CD4-positive, alpha-beta T cell treated with Interferon alpha-2 for 1 hour (primary cell): ENCODE measurements around the gene PLCH2.
A peak's percentile ranks its signal among the peaks of the same experiment; 100 is the strongest.
"Not testable (repeated sequence)": the region's sequence is repeated elsewhere in the genome, so short reads cannot be mapped to it uniquely, and the experiment has no call there.

Experiments used
- DNase-seq, 2 donors: peaks; one replicate each; pipeline ENCODE4 v3.0.0-alpha.2; 2020 to 2022

PLCH2 gene

GRCh38 chr1:2443277-2444137 lies 32.6 kb upstream of the PLCH2 start:
- peak in 1 of 2 donors; percentile 35 for DNase-seq

DNA sequence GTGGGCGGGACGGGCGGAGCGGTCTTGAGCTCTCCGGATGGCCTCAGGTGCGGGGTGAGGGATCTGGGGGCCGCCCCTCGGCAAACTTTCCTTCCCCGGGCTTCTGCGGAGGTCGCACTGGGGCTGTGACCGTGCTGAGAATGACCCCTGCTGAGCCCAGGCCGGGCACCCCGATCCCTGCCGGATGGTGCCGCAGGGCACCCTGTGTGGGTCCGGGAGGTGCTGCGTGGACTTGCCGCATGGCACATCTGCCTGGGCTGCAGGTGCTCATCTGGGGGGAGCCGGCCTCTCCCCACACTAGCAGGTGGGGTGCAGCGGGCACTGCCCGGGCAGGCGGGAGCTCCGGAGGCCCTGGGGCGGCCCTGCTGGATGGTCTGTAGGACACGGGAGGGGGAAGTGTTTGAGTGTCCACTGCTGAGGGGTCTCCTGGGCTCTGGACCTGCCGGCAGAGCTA lies 31.9 kb upstream of the PLCH2 start:
- DNase-seq = no peak

GRCh38 chr1:2445162-2445822 lies 30.8 kb upstream of the PLCH2 start:
- no peak for DNase-seq

- no peak for DNase-seq
These were observed 30.3 kb upstream of the PLCH2 start for GRCh38 chr1:2445823-2446215.

DNA sequence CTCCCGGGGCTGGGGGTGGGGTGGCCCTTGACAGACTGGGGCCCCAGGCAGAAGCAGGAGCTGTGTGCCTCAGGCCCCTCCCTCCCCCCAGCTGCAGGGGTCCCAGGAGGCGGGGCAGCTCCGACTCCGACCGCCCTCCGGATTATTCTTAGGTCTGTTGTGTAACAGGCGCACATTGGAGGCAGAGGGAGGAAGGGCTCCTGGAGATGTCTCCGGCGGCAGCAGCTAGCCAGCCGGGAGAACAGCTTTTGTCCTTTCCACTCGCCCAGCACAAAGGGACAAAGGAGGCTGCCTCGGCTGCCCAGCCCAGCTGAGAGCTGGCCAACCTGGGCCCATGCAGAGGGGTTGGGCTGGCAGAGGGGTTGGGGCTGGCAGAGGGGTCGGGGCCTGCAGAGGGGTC lies 29.7 kb upstream of the PLCH2 start:
- DNase-seq = no peak

DNA sequence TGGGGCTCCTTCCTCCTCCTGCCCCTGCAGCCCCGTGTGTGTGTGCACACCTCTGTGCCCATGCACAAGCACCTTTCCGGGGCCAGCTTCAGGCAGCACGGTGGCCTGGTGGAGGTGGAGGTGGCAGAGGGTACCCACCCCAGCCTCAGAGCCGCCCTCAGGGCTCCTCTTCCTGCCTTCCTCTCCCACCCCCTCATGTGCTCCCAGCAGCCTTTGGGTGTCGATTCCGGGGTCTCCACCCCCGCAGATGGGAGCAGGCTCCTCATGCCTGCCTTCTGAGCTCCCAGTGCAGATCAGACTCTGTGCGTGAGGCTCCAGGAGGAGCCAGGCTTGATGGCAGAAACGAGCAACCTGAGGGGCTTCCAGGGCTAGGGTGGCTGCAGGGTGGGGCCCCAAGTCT lies 29.2 kb upstream of the PLCH2 start:
- DNase-seq = no peak

DNA sequence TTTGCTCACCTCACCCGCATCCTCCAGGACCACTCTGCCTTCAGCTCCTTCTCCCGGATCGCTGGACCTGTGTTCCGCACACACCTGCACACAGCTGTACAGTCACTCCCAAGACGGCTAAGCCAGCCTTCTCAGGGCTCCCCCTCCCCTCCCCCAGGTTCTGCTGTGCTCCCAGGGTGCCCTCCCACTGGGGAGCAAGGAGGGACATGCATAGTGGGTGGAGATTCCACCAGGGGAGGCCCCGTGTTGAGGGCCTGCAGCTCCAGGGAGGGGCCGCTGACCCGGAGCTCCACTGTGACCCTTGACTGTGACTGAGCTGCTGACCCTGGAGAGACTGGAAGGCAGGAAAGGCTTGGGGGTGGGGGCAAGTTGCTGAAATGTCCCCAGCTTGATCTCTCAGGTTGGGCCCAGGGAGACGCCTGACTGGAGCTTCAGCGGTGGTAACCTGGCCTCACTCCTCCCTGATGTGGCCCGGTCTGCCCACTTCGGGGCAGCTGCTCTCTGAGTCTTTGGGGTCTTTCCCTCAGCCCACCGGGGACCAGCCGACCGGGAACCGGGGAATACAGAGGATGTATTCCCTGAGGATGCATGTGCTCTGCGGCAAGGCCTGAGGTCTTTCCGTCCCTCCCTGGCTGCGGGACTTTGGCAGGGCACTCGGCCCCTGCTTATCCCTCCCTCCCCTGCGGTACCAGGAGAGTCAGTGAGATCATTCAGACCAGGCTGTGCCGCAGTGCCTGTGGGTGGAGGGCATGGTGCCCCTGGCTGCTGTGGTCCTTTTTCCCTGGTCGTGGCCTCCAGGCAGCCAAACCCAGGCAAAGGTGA lies 28.6 kb upstream of the PLCH2 start:
- no peak for DNase-seq

GRCh38 chr1:2448098-2448445 lies 28.0 kb upstream of the PLCH2 start:
- no peak for DNase-seq

DNA sequence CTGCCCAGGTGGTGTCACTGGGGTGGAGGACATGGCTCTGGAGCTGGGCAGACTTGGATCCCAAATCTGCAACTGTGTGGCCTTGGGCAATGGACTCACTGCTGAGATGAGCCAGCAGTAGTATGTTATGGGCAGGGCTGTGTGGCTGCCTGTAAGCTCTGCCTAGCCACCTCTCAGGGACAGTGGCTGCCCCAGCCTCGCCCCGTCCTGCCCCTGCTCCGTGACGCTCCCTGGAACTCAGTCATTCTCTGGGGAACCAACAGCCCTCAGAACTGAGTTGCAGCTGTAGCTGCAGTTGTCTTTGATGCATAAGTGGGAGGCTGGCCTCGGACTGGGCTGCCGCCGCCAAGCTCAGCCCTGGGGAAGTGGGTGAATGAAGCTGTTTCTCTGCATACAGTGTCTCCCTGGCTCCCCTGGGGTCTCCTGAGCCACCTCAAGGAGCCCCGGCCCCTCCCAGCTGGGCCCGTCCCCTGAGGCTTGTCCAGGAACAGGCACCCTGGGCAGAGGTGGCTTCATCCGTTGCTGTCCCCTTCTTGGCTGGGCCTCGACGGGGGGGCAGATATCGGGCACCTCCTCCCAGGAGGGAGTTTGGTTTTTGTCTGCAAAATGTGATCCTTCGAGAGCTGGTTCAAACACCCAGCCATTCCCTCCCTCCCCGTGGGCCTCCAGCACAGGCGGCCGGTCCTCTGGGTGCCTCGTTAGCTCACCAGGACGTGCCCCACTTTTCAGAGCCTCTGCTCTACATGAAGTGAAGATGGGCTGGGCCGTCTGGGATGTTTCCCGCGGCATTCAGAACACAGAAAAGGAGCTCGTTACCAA lies 26.2 kb upstream of the PLCH2 start:
- no peak for DNase-seq

DNA sequence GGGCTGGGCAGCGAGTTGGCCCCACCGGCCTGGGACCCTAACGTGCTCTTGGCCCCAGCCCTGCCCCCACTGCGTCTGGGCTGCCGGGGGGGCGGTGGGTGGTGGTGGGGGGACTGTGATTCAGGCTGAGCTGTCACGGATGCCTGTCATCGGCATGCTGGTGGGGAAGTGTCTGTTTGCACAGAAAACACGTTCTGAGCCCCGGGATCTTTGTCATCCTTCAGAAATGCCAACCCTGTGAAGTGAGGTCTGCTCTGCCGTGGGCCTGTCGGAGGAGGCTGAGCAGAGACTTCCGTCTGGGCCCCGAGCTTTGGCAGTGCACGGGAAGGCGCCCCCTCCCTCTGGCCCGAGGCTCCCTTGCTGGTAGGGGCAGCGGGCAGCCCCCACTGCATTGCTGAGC lies 24.3 kb upstream of the PLCH2 start:
- no peak for DNase-seq

GRCh38 chr1:2452201-2452931 lies 23.7 kb upstream of the PLCH2 start:
- DNase-seq = no peak

GRCh38 chr1:2452932-2453315 lies 23.2 kb upstream of the PLCH2 start:
- no peak for DNase-seq

DNA sequence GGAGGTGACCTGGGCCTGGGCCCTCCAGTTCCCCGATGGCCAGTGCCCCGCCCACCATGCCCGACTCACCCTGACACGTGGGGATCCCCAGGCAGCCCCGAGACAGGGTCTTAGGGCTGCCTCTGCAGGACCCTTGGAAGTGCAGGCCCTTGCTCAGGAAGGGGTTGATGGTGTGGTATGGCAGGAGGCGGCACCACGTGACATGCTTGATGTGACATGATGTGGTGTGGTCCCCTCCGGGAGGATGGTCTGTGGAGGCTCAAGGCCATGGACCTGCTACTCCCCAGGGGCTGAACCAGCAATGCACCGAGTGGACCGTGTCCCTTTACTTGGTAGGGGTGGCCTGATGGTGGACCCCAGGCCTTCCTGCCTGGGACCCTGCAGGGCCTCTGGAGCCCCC lies 21.9 kb upstream of the PLCH2 start:
- no peak for DNase-seq

DNA sequence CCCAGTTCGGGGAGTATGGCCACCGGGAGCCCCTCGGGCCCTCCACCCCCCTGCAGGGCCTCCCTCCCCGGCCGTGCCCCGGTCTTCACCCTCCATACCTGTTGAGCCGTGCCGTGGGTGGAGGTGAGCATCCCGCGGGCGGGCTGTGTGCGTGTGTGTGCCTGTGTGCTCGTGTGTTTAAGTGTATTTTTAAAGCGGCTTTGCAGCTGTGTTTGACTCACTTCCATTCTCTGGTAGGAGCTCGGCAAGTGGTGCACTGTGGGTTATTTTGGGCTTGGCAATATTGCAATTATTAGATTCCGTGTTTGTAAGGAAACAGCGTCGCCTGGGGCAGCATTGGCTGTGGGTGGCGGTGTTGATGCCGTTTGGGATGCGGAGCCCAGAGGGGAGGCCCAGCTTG lies 20.3 kb upstream of the PLCH2 start:
- DNase-seq = no peak

- no peak for DNase-seq
These were observed 18.6 kb upstream of the PLCH2 start for GRCh38 chr1:2457444-2457843.

DNA sequence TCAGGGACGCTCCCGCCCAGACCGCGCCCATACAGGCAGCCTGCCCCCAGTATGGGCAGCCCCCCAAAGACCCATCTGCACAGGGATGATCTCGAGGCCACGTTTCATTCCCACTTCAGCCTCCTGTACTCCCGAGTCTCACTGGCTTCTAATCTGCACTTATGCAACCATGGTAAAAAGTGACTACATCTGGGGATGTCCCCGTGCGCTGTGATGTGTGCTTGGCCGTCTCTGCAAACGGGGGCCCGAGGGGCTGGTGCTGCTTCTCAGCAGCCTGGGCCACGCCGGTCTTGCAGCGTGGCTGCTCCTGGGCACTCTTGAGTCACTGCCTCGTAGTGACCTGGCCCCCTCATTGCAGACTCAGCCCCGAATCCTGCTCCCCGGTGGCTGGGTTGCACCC lies 17.4 kb upstream of the PLCH2 start:
- no peak for DNase-seq

DNA sequence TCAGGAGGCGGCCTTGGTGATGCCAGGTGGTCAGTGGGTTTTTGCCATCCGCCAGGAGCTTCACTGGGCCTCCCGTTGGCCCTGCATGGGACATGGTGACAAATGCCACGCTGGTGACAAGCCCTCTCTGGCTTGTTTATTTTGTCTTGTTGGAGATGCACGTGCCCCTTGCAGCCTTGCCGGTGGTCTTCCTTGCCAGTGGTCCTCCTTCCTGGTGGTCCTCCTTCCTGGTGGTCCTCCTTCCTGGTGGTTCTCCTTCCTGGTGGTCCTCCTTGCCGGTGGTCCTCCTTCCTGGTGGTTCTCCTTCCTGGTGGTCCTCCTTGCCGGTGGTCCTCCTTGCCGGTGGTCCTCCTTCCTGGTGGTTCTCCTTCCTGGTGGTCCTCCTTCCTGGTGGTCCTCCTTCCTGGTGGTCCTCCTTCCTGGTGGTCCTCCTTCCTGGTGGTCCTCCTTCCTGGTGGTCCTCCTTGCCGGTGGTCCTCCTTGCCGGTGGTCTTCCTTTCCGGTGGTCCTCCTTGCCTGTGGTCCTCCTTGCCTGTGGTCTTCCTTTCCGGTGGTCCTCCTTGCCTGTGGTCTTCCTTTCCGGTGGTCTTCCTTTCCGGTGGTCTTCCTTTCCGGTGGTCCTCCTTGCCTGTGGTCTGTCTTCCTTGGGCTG lies 16.9 kb upstream of the PLCH2 start:
- not testable (repeated sequence) for DNase-seq

DNA sequence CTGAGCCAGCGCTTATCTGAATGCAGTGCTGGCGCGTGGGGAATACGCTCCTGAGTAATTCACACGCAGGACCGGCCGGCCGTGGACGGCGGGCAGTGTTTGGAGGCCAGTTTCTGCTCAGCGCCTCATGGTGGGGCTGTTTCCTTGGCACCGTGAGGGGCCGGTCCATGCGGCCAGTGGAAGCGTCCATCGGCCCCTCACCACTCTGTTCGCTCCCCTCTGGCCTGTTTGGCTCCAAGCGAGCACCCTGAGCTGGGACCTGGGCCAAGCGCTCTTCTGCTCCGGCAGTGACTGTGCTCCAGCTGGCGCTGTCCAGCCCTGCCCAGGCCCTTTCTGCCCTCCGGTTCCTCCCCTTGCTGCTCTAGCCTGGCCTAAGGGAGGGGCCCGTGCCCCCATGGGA lies 16.3 kb upstream of the PLCH2 start:
- DNase-seq = no peak

- no peak for DNase-seq
These were observed 15.9 kb upstream of the PLCH2 start for GRCh38 chr1:2460203-2460602.

- DNase-seq = no peak
These were observed 14.9 kb upstream of the PLCH2 start for GRCh38 chr1:2460996-2461751.

DNA sequence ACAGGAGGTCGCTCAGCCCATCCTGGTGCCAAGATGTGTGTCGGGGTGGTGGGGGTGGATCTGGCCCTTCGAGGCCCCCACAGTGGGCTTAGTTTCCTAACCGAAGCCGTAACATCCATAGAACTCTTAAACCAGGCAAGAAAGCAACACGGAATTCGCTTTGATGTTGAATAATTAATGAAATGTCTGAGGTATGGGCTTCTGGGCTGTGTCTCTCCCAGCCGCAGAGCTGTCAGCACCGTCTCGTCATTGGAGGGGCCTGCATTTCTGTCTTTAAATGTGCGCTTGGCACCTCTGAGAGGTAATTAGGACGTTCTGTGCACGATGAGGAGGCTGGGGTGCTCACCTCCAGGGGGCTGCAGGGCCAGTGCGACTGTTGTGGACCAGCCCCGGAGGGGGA lies 13.3 kb upstream of the PLCH2 start:
- no peak for DNase-seq
